Endothelial cell of umbilical vein (primary cell): Measurements from ENCODE around the gene LPIN1.

Source experiments
- CTCF ChIP-seq, 2 donors: IDR thresholded peaks; 1 replicate in 1 of 2; 2 replicates in 1 of 2; pipeline ENCODE4 v1.5.1; 2011; ENCODE audit warnings: low read length in 2 of 2, mild to moderate bottlenecking in 2 of 2, moderate library complexity in 2 of 2, control low read depth in 1 of 2, inconsistent platforms in 1 of 2, low read depth in 1 of 2; ENCODE audit not compliant: insufficient read depth in 1 of 2; ENCODE audit errors: extremely low read depth in 1 of 2
- EZH2 ChIP-seq: IDR thresholded peaks from 2 replicates; pipeline ENCODE4 v1.6.1; 2012; ENCODE audit warnings: borderline replicate concordance, low read depth, mild to moderate bottlenecking, moderate library complexity, low read length, inconsistent platforms; ENCODE audit not compliant: severe bottlenecking
- FOS ChIP-seq: IDR thresholded peaks from 2 replicates; pipeline ENCODE4 v1.6.1; 2011; ENCODE audit warnings: mild to moderate bottlenecking, low read length, moderate library complexity, borderline replicate concordance; ENCODE audit not compliant: insufficient read depth
- POLR2AphosphoS5 ChIP-seq: IDR thresholded peaks from 2 replicates; pipeline ENCODE4 v1.6.1; 2012; ENCODE audit warnings: low read depth, mild to moderate bottlenecking, control low read depth, low read length, moderate library complexity; ENCODE audit not compliant: insufficient read depth

GRCh38 chr2:11870064-11870463 is 123.6 kb downstream of the LPIN1 start:
- TF ChIP-seq CTCF (IDR thresholded peaks at IDR 0.05; ENCODE audit: extremely low read depth in 1 of 2, insufficient read depth in 1 of 2, low read depth in 1 of 2, low read length in 2 of 2) (no peak), FOS (no peak), EZH2 (no peak), POLR2AphosphoS5 (no peak)
